Loucy (cell line): Measurements from ENCODE around the gene SCN11A.

ENCODE experiments used
- CTCF ChIP-seq: fragments of 200-600 bp; sonication (generic); conservative IDR thresholded peaks from 2 replicates; pipeline ENCODE4 v1.5.1; 2014; ENCODE audit warnings: mild to moderate bottlenecking, antibody characterized with exemption, low read length
- EZH2phosphoT487 ChIP-seq: fragments of 200-600 bp; IDR thresholded peaks from 2 replicates; pipeline ENCODE4 v1.6.1; 2018; ENCODE audit warnings: antibody characterized with exemption, mild to moderate bottlenecking, moderate library complexity, borderline replicate concordance

GRCh38 chr3:39056151-39056550 lies 4.4 kb upstream of the SCN11A start:
- TF ChIP-seq CTCF (no peak), EZH2phosphoT487 (no peak)
